Kidney (tissue), 14 donors: Measurements from ENCODE around the gene IL1RAPL1. TPM values are rescaled to one million over a fixed set of nuclear protein-coding genes. Genes with fewer than 3 reads are reported as not detected.

Experiments used
- DNase-seq, 5 donors: peaks; one replicate each; pipeline ENCODE4 v3.0.0-alpha.2; 2013 to 2020
- FAIRE-seq: peaks from 2 replicates; lab custom pipeline; 2012; peaks lifted over from hg19 to GRCh38; lab: Jason Lieb, UNC
- H3K27ac ChIP-seq, 2 donors: one replicate each; pipeline ENCODE4 v1.7.0; 2013; ENCODE audit warnings: low read depth in 2 of 2, low read length in 2 of 2, inconsistent platforms in 1 of 2
- H3K27me3 ChIP-seq: one replicate; pipeline ENCODE4 v1.7.1; 2013; ENCODE audit warnings: low read length, inconsistent platforms; ENCODE audit not compliant: control insufficient read depth, insufficient read depth
- H3K36me3 ChIP-seq, 3 donors: one replicate each; pipeline versions ENCODE4 v1.7.0 to v1.7.1; 2013; ENCODE audit warnings: low read length in 3 of 3, control low read depth in 1 of 3, inconsistent platforms in 1 of 3; ENCODE audit not compliant: insufficient read depth in 3 of 3, control insufficient read depth in 2 of 3
- H3K4me1 ChIP-seq, 3 donors: one replicate each; pipeline versions ENCODE4 v1.7.0 to v1.7.1; 2013; ENCODE audit warnings: low read length in 3 of 3, inconsistent platforms in 1 of 3, low read depth in 1 of 3; ENCODE audit not compliant: control insufficient read depth in 2 of 3, insufficient read depth in 2 of 3
- H3K4me3 ChIP-seq, 3 donors: one replicate each; pipeline versions ENCODE4 v1.7.0 to v1.8.1; 2013; ENCODE audit warnings: low read length in 3 of 3, control low read depth in 1 of 3, inconsistent platforms in 1 of 3
- H3K9ac ChIP-seq, 3 donors: one replicate each; pipeline versions ENCODE4 v1.7.0 to v1.7.1; 2013; ENCODE audit warnings: low read length in 3 of 3, control low read depth in 1 of 3, inconsistent platforms in 1 of 3
- H3K9me3 ChIP-seq, 3 donors: one replicate each; pipeline versions ENCODE4 v1.7.0 to v1.7.1; 2013; ENCODE audit warnings: low read length in 3 of 3, control low read depth in 1 of 3, inconsistent platforms in 1 of 3; ENCODE audit not compliant: control insufficient read depth in 2 of 3, insufficient read depth in 1 of 3
- intact Hi-C: fragments of 100-400 bp; cut with DNase I; formaldehyde crosslinking; loops from one replicate; pipeline ENCODE4 v1.11.1; 2022
- polyA plus RNA-seq: library from polyadenylated mRNA; stranded (reverse); fragments of 350-450 nt; fragmentation: Illumina TruSeq; extraction: RNeasy Lipid Tissue Mini Kit (QIAGEN cat#74804); gene quantifications from one replicate; pipeline ENCODE4 v1.2.3, GENCODE V29; 2014; ENCODE audit warnings: low read depth, low replicate concordance; ENCODE audit not compliant: insufficient read depth
- total RNA-seq: library from RNA; stranded (reverse); fragmentation: NEBNext Ultra II Directional; extraction: Animal tissue kit (Norgen Biotek cat#: 25700); gene quantifications from one replicate; pipeline ENCODE4 v1.2.1, GENCODE V29; 2021
- TF ChIP-seq, protein P1 (sequence below): IDR thresholded peaks from 3 replicates; pipeline ENCODE4 v1.5.1; 2012; ENCODE audit warnings: mild to moderate bottlenecking, moderate library complexity, borderline replicate concordance; ENCODE audit not compliant: insufficient read depth; ENCODE audit errors: extremely low read depth
- donor health status: control.
- donor health status: control.
- donor health status: control.
- donor health status: control.
- donor health status: control.
- donor health status: DM: yes; HTN: yes; CAD: no.
- donor health status: Normal renal cell carcinoma (clear cell type).

The IL1RAPL1 gene
- total and polyA plus RNA-seq, 2 donors from 2014 or later = 0.19 TPM; not detected in 1

- H3K9ac ChIP-seq = no peak overlapping the region
- no peaks in the 10 kb centered on the region for H3K27me3 ChIP-seq
- no peaks in the 10 kb centered on the region for H3K4me1 ChIP-seq
- intact Hi-C loops = no loop called here
- no peak overlapping the region for H3K4me3 ChIP-seq
- DNase-seq (peak in 1 of 5 donors; percentile 5), FAIRE-seq (no peak)
- no peaks in the 10 kb centered on the region for H3K36me3 ChIP-seq
- H3K9me3 ChIP-seq = no peaks in the 10 kb centered on the region
- TF ChIP-seq, protein P1, sequence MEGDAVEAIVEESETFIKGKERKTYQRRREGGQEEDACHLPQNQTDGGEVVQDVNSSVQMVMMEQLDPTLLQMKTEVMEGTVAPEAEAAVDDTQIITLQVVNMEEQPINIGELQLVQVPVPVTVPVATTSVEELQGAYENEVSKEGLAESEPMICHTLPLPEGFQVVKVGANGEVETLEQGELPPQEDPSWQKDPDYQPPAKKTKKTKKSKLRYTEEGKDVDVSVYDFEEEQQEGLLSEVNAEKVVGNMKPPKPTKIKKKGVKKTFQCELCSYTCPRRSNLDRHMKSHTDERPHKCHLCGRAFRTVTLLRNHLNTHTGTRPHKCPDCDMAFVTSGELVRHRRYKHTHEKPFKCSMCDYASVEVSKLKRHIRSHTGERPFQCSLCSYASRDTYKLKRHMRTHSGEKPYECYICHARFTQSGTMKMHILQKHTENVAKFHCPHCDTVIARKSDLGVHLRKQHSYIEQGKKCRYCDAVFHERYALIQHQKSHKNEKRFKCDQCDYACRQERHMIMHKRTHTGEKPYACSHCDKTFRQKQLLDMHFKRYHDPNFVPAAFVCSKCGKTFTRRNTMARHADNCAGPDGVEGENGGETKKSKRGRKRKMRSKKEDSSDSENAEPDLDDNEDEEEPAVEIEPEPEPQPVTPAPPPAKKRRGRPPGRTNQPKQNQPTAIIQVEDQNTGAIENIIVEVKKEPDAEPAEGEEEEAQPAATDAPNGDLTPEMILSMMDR = no peak
- no peak overlapping the region for H3K27ac ChIP-seq
Observed at GRCh38 chrX:28851871-28852270, 264.6 kb downstream of the IL1RAPL1 start.

DNA sequence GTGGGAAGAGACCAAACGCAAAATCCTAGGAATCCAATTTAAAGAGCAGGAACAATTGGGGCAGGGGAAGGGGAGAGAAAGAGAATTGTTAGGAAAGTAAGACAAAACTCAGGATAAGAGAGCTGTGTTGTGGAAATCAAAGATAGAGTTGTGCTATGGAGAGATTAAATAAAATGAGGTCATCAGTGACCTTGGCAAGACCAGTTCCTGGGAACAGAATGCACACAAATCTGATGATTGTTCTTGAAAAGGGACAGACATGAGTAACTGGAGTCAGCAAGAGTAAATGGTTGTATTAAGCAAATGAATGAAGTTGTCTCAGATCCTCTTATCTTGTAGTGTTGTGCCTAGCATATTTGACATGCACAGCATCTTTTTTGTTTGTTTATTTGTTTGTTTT, 267.4 kb downstream of the IL1RAPL1 start:
- FAIRE-seq = no peak
- H3K27ac ChIP-seq = no peak overlapping the region
- no peak for DNase-seq
- no peaks in the 10 kb centered on the region for H3K9me3 ChIP-seq
- no peaks in the 10 kb centered on the region for H3K36me3 ChIP-seq
- intact Hi-C loops = no loop called here
- H3K9ac ChIP-seq = no peak overlapping the region
- TF ChIP-seq, protein P1 = no peak
- no peaks in the 10 kb centered on the region for H3K27me3 ChIP-seq
- no peaks in the 10 kb centered on the region for H3K4me1 ChIP-seq
- H3K4me3 ChIP-seq = no peak overlapping the region

GRCh38 chrX:28876408-28876807, 289.2 kb downstream of the IL1RAPL1 start:
- Histone ChIP-seq H3K27me3 (no peaks in the 10 kb centered on the region), H3K27ac (no peak overlapping the region), H3K9me3 (no peaks in the 10 kb centered on the region), H3K4me3 (no peak overlapping the region), H3K9ac (no peak overlapping the region), H3K4me1 (no peaks in the 10 kb centered on the region), H3K36me3 (no peaks in the 10 kb centered on the region)
- TF ChIP-seq, protein P1 = no peak
- DNase-seq = no peak
- no peak for FAIRE-seq
- intact Hi-C loops = no loop called here

DNA sequence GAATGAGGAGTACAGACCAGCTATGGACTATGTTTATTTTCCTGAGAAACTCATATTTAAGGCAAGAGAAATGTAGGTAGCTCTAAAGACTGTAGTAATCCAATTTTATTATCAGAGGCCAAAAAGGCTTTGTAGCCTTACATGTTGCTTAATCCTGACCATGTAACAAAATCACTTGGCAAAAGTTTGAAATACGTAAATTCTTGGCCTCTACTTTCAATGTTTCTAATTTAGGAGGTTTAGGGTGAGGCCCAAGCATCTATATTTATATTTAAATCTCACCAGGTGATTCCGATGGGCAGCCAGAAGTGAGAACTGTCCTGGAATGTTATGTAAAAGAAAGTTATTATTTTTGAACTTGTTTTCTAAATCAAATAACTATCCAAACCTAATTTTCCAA, 289.7 kb downstream of the IL1RAPL1 start:
- Histone ChIP-seq H3K36me3 (no peaks in the 10 kb centered on the region), H3K4me3 (no peak overlapping the region), H3K9me3 (no peaks in the 10 kb centered on the region), H3K4me1 (no peaks in the 10 kb centered on the region), H3K27me3 (no peaks in the 10 kb centered on the region), H3K27ac (no peak overlapping the region), H3K9ac (no peak overlapping the region)
- TF ChIP-seq, protein P1 = no peak
- no peak for FAIRE-seq
- intact Hi-C loops = no loop called here
- DNase-seq = no peak
